Smooth muscle cell of the brain vasculature (primary cell): Measurements from ENCODE around the gene TNS3.

Experiments
- DNase-seq: peaks from one replicate; pipeline ENCODE4 v3.0.0-alpha.2; 2012; ENCODE audit warnings: low read depth, low spot score

Gene TNS3

DNA sequence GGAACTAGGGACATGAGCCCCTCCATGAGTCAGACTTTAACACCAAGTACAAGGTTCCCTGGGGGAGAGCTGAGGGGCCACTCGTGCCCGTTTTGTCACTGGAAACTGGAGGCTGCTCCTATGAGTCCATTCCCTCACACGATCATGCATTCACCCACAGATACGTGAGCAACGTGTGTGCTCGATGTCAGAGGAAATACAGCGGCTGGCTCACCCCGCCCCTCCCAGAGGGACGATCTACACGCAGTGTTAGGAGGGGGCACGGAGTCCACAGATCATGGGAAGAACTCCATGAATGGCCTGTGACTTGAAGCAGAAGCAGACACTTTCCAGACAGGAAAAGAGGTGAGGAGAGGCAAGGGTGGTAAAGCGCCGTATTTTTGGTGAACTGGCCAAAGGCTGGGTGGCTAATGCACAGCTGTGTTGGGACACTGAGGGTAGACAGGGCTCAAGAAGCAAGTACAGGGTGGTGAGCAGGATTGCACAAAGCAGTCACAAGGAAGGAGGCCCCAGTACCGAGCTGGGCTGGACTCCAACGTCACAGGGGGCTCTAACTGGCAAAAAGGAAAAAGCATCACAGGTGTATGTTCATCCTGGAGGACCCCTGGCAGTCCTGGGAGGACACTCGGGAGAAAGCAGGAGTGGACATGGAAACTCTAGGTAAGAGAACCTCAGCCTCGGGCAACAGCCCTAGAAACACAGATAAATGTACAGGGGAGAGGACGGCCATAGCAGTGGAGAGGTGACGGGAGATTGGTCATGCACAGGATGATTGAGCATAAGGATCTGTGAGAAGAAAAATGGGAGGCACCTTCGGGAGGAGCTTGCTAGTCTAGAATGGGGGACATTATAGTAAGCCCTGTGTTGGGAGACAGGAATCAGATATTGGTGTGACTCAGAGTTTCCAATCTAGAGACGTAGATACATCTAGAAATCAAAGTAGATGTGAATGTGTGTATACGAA is 41.2 kb downstream of the TNS3 start:
- no peak for DNase-seq

DNA sequence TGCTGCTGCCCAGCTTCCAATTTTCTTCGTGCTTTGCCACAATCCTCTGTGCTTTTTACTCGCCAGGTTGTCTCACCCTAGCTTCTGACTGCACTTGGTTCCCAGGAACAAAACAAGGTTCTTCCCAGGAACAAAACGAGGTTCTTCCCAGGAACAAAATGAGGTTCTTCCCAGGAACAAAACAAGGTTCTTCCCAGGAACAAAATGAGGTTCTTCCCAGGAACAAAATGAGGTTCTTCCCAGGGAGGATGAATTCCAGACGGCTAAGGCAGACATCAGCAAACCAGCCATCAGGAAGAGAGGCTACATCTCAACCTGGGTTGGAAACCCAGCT is 41.9 kb downstream of the TNS3 start:
- DNase-seq, result no peak

DNA sequence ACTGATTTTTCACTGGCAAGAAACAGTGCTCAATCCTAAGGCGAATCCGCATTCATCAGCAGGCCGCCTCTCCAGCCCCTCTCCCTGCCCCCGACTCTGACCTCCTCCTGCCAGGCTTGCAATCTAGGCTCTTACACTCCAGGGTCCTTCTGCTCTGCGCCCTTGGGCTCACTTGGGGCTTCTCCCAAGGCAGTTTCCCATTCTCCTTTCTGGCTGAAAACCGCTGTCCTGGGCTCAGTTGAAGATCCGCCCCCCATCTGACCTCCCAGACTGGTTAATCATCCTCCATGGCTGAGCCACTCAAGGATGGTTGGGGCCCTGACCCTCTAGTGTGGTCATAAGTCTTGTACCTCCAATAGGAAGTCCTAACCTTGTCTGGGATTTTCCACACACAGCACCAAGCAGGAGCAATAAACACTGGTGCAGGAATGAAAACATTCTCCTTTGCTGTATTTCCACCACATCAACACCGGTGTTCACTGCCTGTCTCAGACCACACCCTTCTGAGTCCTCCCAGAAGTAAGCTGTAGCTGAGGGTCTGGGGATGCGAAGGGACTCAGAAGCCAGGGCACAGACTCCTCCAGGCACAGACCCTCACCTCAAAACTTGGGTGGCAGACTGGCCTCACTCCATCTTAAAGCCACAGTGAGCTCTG is 42.4 kb downstream of the TNS3 start:
- DNase-seq, result no peak

DNA sequence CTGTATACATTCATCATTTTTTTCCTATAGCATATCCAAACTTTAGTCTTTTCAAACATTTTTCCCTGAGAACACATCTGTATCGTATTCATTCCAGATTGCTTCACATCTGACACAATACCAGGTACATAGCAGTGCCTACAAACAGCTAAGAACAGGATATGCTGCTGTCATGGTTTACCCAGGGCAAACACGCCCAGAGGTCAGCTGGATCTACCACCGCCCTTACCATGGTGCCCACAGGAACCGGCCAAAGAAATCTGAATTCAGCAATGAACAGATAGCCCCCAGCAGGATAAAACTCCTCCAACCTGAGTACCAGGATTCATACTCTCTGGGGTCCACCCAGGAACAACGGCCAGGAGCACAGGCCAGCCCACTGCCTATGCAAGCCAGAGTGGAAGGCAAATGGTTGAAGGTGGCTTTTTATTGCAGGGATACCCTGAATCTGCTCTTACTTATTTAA is 43.0 kb downstream of the TNS3 start:
- DNase-seq, result no peak

DNA sequence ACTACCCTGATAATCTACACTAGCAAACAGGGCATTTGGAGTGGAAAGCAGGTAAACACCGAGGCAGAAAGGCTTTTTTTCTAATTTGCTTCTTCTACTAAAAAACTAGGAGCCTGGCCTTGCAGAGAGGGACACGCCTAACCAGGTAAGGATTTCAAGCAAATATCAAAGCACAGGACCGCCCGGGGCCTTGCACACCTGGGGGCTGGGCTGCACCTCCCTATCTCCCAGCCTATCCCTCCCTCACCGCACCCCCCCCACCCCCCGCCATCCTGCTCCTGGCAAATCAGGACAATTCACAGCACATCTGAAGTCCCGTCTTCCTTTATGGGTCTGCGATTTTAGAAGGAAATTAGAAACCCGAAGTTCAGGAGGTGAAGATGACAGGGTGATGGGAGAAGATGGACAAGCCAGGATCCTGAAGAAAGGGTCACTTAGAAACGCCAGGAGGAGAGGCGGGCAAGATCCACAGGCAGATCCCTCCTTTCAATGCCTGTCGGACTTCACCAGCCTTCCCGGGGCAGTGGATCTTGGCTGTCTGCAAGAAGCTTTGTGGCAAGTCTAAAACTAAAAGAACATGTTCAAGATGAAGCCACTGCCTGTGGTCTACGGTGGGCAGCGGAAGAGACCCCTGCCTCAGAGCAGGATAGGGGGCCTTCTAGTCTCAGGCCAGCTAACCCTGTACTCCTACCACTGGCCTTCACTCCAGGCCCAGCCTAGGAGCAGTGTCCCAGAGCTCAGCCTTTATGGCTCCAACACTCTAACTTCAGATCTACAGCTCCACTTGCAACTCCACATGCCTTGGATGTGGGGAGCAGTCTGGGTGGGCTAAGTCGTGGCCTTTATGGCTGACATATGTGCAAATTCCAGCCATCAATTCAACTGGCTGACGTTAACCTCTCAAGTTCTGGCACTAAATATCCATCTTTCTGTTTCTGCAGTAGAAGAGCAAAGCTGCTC is 43.9 kb downstream of the TNS3 start:
- DNase-seq, result no peak

DNA sequence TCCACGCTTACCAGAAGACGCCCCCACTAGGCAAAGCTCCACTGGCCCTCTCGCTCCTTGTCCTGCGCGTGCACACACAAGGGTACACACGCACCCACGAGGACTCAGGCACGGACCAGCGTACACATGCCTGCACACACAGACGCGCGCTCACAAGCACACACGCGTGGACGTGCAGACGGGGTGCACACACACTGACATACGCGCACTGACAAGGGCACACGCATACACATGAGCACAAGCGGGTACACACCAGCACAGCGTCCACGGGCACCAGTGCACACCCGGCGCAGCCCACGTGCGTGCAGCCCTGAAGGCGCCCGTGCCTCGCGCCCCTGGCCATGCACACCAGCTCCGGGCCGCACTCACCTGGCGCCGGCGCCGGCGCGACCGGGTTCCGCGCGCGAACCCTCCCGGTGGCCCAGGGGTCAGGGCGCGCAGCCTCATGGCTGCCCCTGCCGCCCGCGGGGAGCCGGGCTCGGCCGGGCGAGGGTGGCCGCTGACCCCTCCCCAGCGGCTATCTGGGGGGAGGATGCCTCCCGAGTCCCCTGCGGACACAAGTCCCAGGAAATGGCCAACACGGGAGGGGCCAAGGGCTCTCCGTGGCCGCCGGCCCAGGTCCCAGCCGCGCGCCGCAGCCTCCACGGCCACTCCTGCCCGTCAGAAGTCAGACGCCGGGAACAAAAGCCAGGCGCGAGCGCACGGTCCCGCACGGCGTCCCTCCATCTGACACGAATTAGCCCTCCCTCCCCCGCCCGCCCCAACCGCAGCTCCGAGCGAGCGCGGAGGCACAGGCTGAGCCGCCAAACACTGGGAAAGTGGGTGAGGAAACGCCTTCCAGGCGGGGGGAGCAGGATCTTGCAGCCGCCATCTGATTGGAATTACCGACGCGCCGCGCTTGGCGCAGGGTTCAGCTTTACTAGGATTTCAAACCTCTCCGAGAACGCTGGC is 45.0 kb downstream of the TNS3 start:
- DNase-seq, result no peak

DNA sequence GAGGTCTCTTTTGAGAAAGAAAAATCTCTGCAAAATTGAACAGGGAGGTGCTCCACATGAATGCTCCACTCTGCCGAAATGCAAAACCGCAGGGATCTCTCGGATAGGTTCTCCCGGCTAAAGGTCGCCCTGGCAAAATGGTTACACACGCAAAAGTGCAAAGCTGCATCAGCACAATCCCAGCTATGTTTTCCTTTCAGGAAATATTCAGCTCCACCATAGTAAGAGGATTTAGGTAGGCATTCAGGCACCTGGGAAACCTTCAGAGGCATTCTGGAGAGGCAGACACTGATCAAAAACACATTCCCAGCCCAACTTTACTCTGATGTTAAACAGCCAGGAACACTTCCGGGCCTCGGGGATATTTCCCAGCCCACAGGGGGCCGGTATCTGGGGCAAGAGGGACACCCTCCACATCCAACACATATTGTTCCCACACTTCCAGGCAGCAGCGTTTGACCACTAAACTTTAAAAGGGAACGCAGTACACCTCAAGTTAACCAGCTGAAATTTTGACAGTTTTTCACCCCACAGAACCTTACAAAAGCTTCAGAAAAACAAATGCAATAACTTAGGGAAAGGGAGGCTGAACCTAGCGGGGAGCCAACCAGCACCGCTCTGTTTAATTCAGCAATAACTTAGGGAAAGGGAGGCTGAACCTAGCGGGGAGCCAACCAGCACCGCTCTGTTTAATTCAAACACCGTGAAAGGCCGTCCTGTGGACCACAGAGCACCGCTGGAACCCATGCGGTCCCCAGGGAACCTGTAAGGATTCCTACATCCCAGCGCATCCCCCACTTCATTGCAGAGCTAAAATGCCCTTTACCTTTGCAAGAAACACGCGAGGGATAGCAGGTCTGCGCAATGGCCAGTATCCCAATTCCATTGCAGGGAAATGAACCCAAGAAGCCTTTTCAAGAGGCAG is 45.9 kb downstream of the TNS3 start:
- no peak for DNase-seq

DNA sequence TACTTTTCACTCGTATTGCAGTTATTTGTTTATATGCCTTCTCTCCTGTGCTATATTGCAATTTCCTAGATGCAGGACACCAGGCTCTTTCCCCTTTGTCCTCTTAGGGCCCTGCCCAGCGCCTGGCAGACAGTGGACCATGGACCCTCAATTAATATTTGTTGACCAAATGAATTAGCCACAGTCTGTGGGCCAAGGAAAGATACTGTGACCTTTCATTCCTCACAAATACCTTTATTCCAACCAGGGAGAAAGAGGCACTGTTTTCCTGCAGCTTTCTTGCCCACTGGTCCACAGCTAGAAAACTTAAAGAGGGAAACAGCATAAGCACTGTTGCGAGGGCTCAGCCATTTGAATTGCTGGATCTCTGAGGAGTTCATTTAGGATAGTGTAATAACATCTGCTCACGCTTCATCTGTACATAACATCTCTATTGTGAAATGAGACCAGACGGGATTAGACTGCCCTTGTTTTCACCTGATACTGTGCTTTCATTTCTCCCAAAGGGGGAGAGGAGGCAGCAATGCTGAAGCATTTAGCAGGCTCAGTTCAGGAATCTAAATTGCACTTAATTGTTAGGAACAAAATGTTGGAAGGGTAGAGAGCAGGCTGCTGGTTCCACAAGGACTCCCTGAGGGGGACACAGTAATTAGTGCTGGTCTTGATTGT is 46.7 kb downstream of the TNS3 start:
- DNase-seq, result no peak

DNA sequence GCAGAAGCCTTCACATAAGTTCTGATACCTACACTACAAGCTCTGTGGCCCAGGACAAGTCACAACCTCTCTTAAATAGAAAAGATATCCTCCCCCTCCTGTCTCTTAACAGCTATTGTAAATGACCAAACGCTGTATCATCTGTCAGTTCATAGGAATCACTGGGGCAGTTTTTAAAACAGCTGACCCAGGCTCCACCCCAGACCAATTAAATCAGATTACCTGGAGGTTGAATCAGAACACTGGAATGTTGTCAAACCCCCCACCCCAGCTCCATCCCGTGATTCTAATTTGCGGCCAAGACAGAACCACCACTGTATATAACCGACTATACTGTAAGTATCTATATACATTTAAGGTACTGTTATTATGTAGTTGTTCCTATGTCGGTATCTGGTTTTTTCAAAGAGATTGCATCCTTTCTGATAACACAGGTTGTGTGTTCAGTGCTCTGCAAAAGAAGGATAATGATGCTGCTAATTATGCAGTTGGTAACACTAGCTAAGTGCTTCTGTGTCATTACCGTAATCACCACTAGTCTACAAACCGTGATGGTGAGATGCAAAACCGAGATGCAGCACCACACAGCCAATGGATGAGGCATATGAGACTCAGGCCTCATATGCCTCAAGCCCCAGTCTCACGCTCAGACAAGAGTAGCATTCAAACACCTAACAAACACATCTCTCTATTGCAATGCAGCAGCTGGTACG is 47.4 kb downstream of the TNS3 start:
- no peak for DNase-seq

DNA sequence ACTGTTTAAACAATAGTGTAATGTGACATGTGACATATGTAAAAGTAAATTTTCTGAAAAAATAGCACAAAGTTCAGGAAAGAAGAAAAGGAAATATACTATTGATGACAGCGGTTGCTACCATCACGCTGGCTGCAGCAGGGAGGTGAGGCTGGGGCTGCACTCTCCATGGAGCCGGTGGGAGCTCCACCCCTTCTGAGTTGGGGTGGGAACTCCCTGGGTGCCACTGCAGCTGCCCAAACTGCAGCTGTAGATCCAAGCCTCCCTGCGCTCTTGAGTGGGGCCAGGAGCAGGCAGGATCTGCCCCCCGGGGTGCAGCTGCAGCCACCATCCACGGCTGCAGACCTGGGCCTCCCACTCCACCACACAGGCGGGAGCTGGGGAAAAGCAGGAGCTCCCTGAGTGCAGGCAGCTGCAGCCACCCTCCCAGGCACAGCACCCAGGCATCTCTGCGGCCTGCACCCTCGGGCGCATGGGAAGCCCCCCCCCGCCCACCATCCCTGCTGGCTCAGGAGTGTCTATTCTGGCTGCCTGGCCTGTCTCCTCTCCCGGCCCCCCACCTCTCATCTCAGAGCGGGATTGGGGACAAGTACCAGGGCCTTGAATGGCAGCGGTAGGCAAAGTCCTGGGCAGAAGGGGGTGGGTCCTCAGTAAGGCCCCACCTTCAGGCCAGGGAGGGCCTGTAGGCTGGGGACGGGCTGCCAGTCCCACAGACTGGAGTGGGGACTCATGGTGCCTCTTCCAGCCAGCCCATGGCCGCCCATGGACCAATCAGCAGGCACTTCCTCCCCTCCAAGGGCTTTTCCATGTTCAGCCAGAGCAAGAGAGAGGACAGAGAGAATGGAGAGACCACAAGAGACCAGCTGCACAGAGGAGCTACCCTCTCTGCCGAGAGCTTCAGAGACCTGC is 50.1 kb downstream of the TNS3 start:
- DNase-seq, result no peak

DNA sequence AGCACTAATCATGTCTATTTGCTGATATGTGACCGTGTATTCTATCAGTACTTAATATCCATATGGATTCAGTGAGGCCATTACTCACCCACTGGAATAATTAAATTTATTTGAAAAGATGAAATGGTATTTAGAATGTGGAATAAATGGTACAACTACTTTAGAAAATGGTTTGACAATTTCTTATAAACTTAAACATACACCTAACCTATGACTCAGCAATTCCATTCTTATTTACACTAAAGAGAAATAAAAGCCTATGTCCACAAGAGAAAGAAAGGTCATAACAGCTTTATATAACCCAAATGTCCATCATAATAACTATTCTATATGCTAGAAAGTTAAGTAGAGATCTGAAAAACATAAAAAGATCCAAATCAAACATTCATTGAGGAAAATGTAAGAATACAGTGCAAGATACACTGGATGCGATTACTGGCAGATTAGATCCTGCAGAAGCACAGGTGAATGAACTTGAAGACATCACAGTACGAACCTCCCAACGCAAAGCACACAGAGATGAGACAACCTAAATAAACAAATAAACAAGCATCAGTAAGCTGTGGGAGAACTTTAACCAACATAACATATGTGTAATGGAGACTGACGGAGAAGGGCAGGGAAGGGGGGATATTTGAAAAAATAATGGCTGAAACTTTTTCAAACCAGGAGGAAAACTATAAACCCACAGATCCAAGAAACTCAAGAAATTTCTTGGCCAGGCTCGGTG is 51.9 kb downstream of the TNS3 start:
- DNase-seq, result no peak

DNA sequence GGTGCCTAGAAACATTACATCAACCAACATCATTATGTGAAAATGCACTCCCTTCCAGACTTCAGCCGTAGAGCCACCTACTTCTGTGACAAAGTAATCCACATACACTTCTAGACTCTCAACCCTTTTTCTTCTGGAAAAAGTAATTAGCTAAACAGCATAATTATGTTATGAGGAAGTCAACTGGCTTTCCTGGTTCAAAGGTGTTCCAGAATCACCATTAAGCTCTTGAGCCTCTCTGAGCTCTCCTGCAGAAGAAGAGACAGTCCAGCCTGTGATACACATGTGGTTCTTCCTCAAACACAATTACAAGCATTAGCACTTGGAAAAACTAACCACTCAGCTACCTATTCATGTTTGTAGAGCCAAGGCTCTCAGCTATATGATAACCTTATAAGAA is 52.5 kb downstream of the TNS3 start:
- DNase-seq, result no peak

DNA sequence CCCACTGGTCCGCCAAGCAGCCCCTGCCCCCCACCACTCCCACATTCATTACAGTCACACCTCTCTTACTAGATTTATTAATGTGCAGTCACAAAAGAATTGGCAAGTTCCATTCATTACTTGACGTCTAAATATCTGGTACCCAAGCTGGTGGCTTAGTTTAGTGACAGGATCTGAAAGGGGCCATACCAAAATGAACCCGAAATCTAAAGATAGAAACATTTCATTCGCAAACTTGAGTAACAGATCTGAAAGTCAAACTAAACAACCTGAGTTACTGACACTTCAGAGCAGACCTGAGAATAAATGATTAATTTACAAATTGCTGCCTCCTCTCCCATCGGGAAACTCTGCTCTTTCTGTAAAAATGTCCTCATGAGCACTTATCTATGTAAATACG is 53.4 kb downstream of the TNS3 start:
- DNase-seq, result no peak

DNA sequence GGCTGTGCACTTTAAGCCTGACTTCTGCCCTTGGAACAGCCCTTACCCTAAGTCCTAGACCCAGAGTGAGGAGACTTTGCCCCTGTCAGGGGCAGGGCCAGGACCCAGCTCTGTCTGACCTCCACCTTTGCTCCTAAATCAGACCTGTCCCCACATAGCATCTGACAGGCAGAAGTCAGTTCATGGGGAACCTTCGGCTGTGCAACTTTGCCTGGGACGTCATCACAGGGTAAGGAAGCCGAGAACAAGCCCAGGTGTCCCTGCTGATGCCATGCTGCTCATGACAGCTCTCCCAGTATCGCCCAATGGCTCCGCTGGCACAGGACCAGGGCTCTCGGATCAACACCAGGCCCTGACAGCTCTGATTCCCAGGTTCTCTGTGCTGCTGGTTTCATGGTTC is 55.4 kb downstream of the TNS3 start:
- DNase-seq, result no peak

DNA sequence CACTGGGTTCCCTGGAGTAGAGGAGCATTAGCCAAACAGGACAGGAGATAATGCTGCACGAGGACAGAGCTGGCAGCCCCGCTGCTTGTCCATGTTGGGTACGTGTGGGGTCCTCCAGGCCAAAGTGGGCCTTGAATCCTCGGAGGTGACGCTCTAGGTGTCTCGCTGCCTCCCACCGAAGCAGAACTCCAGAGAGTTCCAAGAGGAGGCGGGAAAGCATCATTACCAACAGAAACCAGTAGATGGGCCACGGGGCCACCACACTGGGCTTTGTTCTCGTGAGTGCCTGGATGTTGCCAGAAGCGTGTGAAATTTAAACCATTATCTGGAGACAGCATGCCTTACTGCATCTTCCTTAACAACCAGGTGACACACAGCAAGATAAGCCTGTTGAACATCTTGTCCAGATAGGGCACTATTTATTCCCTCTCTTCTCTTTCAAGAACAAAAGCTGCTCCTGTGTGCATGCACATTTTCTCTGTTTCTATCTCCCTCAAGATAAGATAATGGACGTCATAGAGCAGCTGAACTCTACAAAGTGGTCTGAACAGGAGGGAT is 56.8 kb downstream of the TNS3 start:
- no peak for DNase-seq

DNA sequence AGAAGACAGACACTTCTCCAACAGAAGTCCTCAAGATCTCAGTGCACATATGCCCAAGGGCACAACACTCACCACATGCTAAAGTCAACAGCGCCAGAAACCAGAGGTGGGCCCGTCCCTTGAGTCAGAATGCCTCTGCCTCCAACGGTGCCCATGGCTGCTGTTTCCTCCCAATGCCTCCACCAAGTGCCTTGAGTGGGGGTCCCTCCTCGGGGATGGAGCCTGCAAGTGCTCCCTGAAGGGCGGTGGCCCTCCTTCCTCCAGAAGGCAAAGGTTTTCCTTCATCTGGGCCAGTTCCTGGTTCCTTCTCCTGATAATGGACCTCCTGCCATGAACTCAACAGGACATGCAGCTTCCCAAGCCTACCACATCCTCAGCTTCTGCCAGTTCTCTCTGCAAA is 58.5 kb downstream of the TNS3 start:
- no peak for DNase-seq
